Vagina (tissue), 2 donors: ENCODE data around the gene NTM. TPM values are rescaled to one million over a fixed set of nuclear protein-coding genes. Genes with fewer than 3 reads are reported as not detected.

Experiments
- DNase-seq, 2 donors: peaks; one replicate each; pipeline ENCODE4 v3.0.0-alpha.2; 2017; ENCODE audit errors: extremely low spot score in 2 of 2
- H3K27ac ChIP-seq: fragments of 200-600 bp; sonication (generic); one replicate; pipeline ENCODE4 v1.5.1; 2019
- H3K27me3 ChIP-seq: fragments of 200-600 bp; sonication (generic); one replicate; pipeline ENCODE4 v1.5.1; 2019
- H3K36me3 ChIP-seq, 2 donors: fragments of 200-600 bp; sonication (generic); one replicate each; pipeline ENCODE4 v1.5.1; 2017 to 2019
- H3K4me1 ChIP-seq: fragments of 200-600 bp; sonication (generic); one replicate; pipeline ENCODE4 v1.5.1; 2019
- H3K4me3 ChIP-seq, 2 donors: fragments of 200-600 bp; sonication (generic); 1 replicate in 1 of 2; 2 replicates in 1 of 2; pipeline ENCODE4 v1.5.1; 2016 to 2019
- H3K9me3 ChIP-seq: fragments of 200-600 bp; sonication (generic); one replicate; pipeline ENCODE4 v1.5.1; 2019
- CTCF ChIP-seq, 3 experiments: fragments of 450-650 bp in 2 of 3; fragments of 200-600 bp in 1 of 3; sonication (generic) in 1 of 3; IDR thresholded peaks; one replicate each; pipeline ENCODE4 v1.5.1; 2017 to 2019; ENCODE audit warnings: antibody characterized with exemption in 3 of 3, mild to moderate bottlenecking in 2 of 3, moderate library complexity in 2 of 3
- POLR2A ChIP-seq, 2 donors: fragments of 450-650 bp; IDR thresholded peaks; one replicate each; pipeline ENCODE4 v1.6.1; 2017; ENCODE audit warnings: antibody characterized with exemption in 2 of 2, mild to moderate bottlenecking in 2 of 2, moderate library complexity in 2 of 2
- POLR2AphosphoS5 ChIP-seq, 2 donors: sonication (generic); formaldehyde crosslinking; IDR thresholded peaks; one replicate each; pipeline ENCODE4 v1.9.0; 2017; ENCODE audit warnings: antibody characterized with exemption in 2 of 2, mild to moderate bottlenecking in 2 of 2, low read depth in 1 of 2; ENCODE audit not compliant: insufficient read depth in 1 of 2
- intact Hi-C: fragments of 100-400 bp; cut with DNase I; formaldehyde crosslinking; loops from one replicate; pipeline ENCODE4 v1.15.1; 2023
- total RNA-seq: library from RNA; depleted of rRNA; stranded (reverse); fragments of >200 nt; gene quantifications from one replicate; pipeline ENCODE4 v1.2.3, GENCODE V29; 2016

Gene NTM
- total RNA-seq, 1 donor from 2014 or later: 4.2 TPM

- no peaks in the 10 kb centered on the region for H3K27me3 ChIP-seq
- TF ChIP-seq CTCF (IDR thresholded peaks at IDR 0.05) (no peak), POLR2AphosphoS5 (IDR thresholded peaks at IDR 0.05; ENCODE audit: insufficient read depth in 1 of 2, low read depth in 1 of 2) (no peak), POLR2A (IDR thresholded peaks at IDR 0.05) (no peak)
- no peak for DNase-seq
- no peaks in the 10 kb centered on the region for H3K9me3 ChIP-seq
- no peak overlapping the region for H3K27ac ChIP-seq
- no peaks in the 10 kb centered on the region for H3K36me3 ChIP-seq
- no peaks in the 10 kb centered on the region for H3K4me1 ChIP-seq
- intact Hi-C loops: no loop called here
- H3K4me3 ChIP-seq: no peak overlapping the region
These were observed 725.9 kb downstream of the NTM start for GRCh38 chr11:132096132-132096825.

- no peaks in the 10 kb centered on the region for H3K27me3 ChIP-seq
- no peaks in the 10 kb centered on the region for H3K36me3 ChIP-seq
- H3K4me1 ChIP-seq: no peaks in the 10 kb centered on the region
- H3K27ac ChIP-seq: no peak overlapping the region
- DNase-seq: no peak
- H3K9me3 ChIP-seq: no peaks in the 10 kb centered on the region
- intact Hi-C loops: no loop called here
- no peak overlapping the region for H3K4me3 ChIP-seq
- TF ChIP-seq POLR2A (IDR thresholded peaks at IDR 0.05) (no peak), CTCF (IDR thresholded peaks at IDR 0.05) (no peak), POLR2AphosphoS5 (IDR thresholded peaks at IDR 0.05; ENCODE audit: insufficient read depth in 1 of 2, low read depth in 1 of 2) (no peak)
These were observed 729.3 kb downstream of the NTM start for GRCh38 chr11:132099692-132100091.

- no peaks in the 10 kb centered on the region for H3K36me3 ChIP-seq
- no peak for TF ChIP-seq CTCF (IDR thresholded peaks at IDR 0.05)
- TF ChIP-seq POLR2A (IDR thresholded peaks at IDR 0.05): no peak
- TF ChIP-seq POLR2AphosphoS5 (IDR thresholded peaks at IDR 0.05; ENCODE audit: insufficient read depth in 1 of 2, low read depth in 1 of 2): no peak
- H3K4me3 ChIP-seq: no peak overlapping the region
- H3K27ac ChIP-seq: no peak overlapping the region
- intact Hi-C loops: no loop called here
- H3K4me1 ChIP-seq: no peaks in the 10 kb centered on the region
- H3K27me3 ChIP-seq: no peaks in the 10 kb centered on the region
- no peak for DNase-seq
- no peaks in the 10 kb centered on the region for H3K9me3 ChIP-seq
These were observed 730.2 kb downstream of the NTM start for GRCh38 chr11:132100583-132100982.

GRCh38 chr11:132101881-132102280, 731.5 kb downstream of the NTM start:
- Histone ChIP-seq H3K27me3 (no peaks in the 10 kb centered on the region), H3K27ac (no peak overlapping the region), H3K36me3 (no peaks in the 10 kb centered on the region), H3K9me3 (no peaks in the 10 kb centered on the region), H3K4me1 (no peaks in the 10 kb centered on the region), H3K4me3 (no peak overlapping the region)
- DNase-seq: no peak
- intact Hi-C loops: no loop called here
- no peak for TF ChIP-seq POLR2AphosphoS5 (IDR thresholded peaks at IDR 0.05; ENCODE audit: insufficient read depth in 1 of 2, low read depth in 1 of 2)
- TF ChIP-seq POLR2A (IDR thresholded peaks at IDR 0.05): no peak
- TF ChIP-seq CTCF (IDR thresholded peaks at IDR 0.05): no peak

- H3K36me3 ChIP-seq: no peaks in the 10 kb centered on the region
- no peaks in the 10 kb centered on the region for H3K27me3 ChIP-seq
- TF ChIP-seq CTCF (IDR thresholded peaks at IDR 0.05) (no peak), POLR2A (IDR thresholded peaks at IDR 0.05) (no peak), POLR2AphosphoS5 (IDR thresholded peaks at IDR 0.05; ENCODE audit: insufficient read depth in 1 of 2, low read depth in 1 of 2) (no peak)
- no peak for DNase-seq
- no peak overlapping the region for H3K4me3 ChIP-seq
- H3K4me1 ChIP-seq: no peaks in the 10 kb centered on the region
- intact Hi-C loops: no loop called here
- H3K9me3 ChIP-seq: no peaks in the 10 kb centered on the region
- H3K27ac ChIP-seq: no peak overlapping the region
These were observed 732.6 kb downstream of the NTM start for GRCh38 chr11:132103021-132103420.
